ENCODE measurements around the gene GTPBP6.

GRCh38 chrX:290476-291166 is 28.0 kb downstream of the GTPBP6 start:
- TF ChIP-seq EZH2 (IDR thresholded peaks at IDR 0.05) (no peak), POLR2AphosphoS5 (IDR thresholded peaks at IDR 0.05; ENCODE audit: borderline replicate concordance, low read depth, low read length) (no peak), FOXP2 (optimal IDR thresholded peaks at IDR 0.05; ENCODE audit: control extremely low read depth, extremely low read length, insufficient read depth) (no peak)
